CD14-positive monocyte (primary cell): ENCODE results near the gene MAP6D1. TPM values are rescaled to one million over a fixed set of nuclear protein-coding genes. Genes with fewer than 3 reads are reported as not detected.

Source experiments
- DNase-seq, 3 donors: peaks; one replicate each; pipeline ENCODE4 v3.0.0-alpha.2; 2011 to 2022
- H2AFZ ChIP-seq: 2 replicates; pipeline ENCODE4 v1.6.0; 2012; ENCODE audit warnings: mild to moderate bottlenecking, low read depth, low read length, inconsistent platforms; ENCODE audit not compliant: insufficient read depth, poor library complexity, severe bottlenecking
- H3K27ac ChIP-seq, 2 donors: 1 replicate in 1 of 2; 2 replicates in 1 of 2; pipeline ENCODE4 v1.5.1; 2012 to 2013; ENCODE audit warnings: low read length in 2 of 2, control low read depth in 1 of 2, inconsistent platforms in 1 of 2, low read depth in 1 of 2, mild to moderate bottlenecking in 1 of 2
- H3K27me3 ChIP-seq, 2 donors: one replicate each; pipeline versions ENCODE4 v1.6.0 to v1.6.1; 2011 to 2013; ENCODE audit warnings: low read length in 2 of 2; ENCODE audit not compliant: control insufficient read depth in 2 of 2, insufficient read depth in 2 of 2
- H3K36me3 ChIP-seq, 2 donors: replicated peaks in 1 of 2; 1 replicate in 1 of 2; 2 replicates in 1 of 2; pipeline versions ENCODE4 v1.5.1 to v1.6.1; 2012 to 2013; ENCODE audit warnings: low read length in 2 of 2, control low read depth in 1 of 2, inconsistent platforms in 1 of 2, mild to moderate bottlenecking in 1 of 2; ENCODE audit not compliant: insufficient read depth in 2 of 2, control insufficient read depth in 1 of 2
- H3K4me1 ChIP-seq, 2 donors: 1 replicate in 1 of 2; 2 replicates in 1 of 2; pipeline versions ENCODE4 v1.5.1 to v1.6.1; 2012 to 2013; ENCODE audit warnings: low read length in 2 of 2, control low read depth in 1 of 2, inconsistent platforms in 1 of 2, mild to moderate bottlenecking in 1 of 2, moderate library complexity in 1 of 2; ENCODE audit not compliant: insufficient read depth in 2 of 2, control insufficient read depth in 1 of 2
- H3K4me2 ChIP-seq: replicated peaks from 2 replicates; pipeline ENCODE3; 2012; ENCODE audit warnings: low read length, moderate library complexity, mild to moderate bottlenecking; ENCODE audit not compliant: poor library complexity, severe bottlenecking; ENCODE audit errors: extremely low read depth
- H3K4me3 ChIP-seq, 3 experiments: fragments of 200-600 bp in 1 of 3; sonication (generic) in 1 of 3; replicated peaks in 1 of 3; 1 replicate in 2 of 3; 2 replicates in 1 of 3; pipeline ENCODE4 v1.5.1; 2011 to 2013; ENCODE audit warnings: low read length in 3 of 3, mild to moderate bottlenecking in 3 of 3, control low read depth in 2 of 3, low read depth in 2 of 3, inconsistent platforms in 1 of 3, moderate library complexity in 1 of 3
- H3K79me2 ChIP-seq: 2 replicates; pipeline ENCODE4 v1.6.0; 2012; ENCODE audit warnings: mild to moderate bottlenecking, control low read depth, inconsistent platforms, low read length, moderate library complexity; ENCODE audit not compliant: insufficient read depth
- H3K9ac ChIP-seq: 2 replicates; pipeline ENCODE4 v1.6.0; 2017; ENCODE audit warnings: low read length, mild to moderate bottlenecking; ENCODE audit not compliant: insufficient read depth, poor library complexity, severe bottlenecking
- H3K9me3 ChIP-seq, 2 donors: replicated peaks in 1 of 2; 1 replicate in 1 of 2; 2 replicates in 1 of 2; pipeline versions ENCODE4 v1.5.1 to v1.6.1; 2012 to 2013; ENCODE audit warnings: low read length in 2 of 2, control low read depth in 1 of 2; ENCODE audit not compliant: control insufficient read depth in 1 of 2, insufficient read depth in 1 of 2
- H4K20me1 ChIP-seq: 2 replicates; pipeline ENCODE4 v1.6.0; 2012; ENCODE audit warnings: mild to moderate bottlenecking, low read length, control low read depth, moderate library complexity; ENCODE audit not compliant: insufficient read depth
- H3K27ac Mint-ChIP-seq, 7 donors: one replicate each; pipeline ENCODE4 v1.8.0; 2020; ENCODE audit warnings: mild to moderate bottlenecking in 7 of 7, mixed read lengths in 7 of 7, moderate library complexity in 6 of 7, inconsistent platforms in 2 of 7
- H3K27me3 Mint-ChIP-seq, 3 donors: one replicate each; pipeline ENCODE4 v1.8.0; 2021 to 2022; ENCODE audit warnings: low read depth in 3 of 3, mild to moderate bottlenecking in 3 of 3, mixed read lengths in 3 of 3, moderate library complexity in 3 of 3, inconsistent platforms in 1 of 3
- H3K36me3 Mint-ChIP-seq, 2 donors: one replicate each; pipeline ENCODE4 v1.8.0; 2020; ENCODE audit warnings: mixed read lengths in 2 of 2, inconsistent platforms in 1 of 2, mild to moderate bottlenecking in 1 of 2
- H3K4me1 Mint-ChIP-seq: one replicate; pipeline ENCODE4 v1.8.0; 2020; ENCODE audit warnings: mild to moderate bottlenecking, mixed read lengths
- H3K4me3 Mint-ChIP-seq, 2 donors: one replicate each; pipeline ENCODE4 v1.8.0; 2020; ENCODE audit warnings: mild to moderate bottlenecking in 2 of 2, mixed read lengths in 2 of 2, moderate library complexity in 1 of 2
- H3K9me3 Mint-ChIP-seq, 7 donors: one replicate each; pipeline ENCODE4 v1.8.0; 2020 to 2022; ENCODE audit warnings: mixed read lengths in 7 of 7, mild to moderate bottlenecking in 6 of 7, moderate library complexity in 6 of 7, inconsistent platforms in 2 of 7
- WGBS: methylation state at CpG from one replicate; pipeline ENCODE4 v1.1.5; 2013; ENCODE audit warnings: missing lambda C conversion rate; ENCODE audit not compliant: insufficient coverage; 5-methylcytosine and 5-hydroxymethylcytosine counted together
- intact Hi-C, 2 donors: fragments of 100-400 bp; cut with micrococcal nuclease; formaldehyde crosslinking; loops; one replicate each; pipeline versions ENCODE4 v1.15.0 to v1.15.1; 2023
- polyA plus RNA-seq, 3 donors: library from polyadenylated mRNA; depleted of rRNA in 1 of 3; unstranded in 2 of 3; stranded (reverse) in 1 of 3; fragments of 300-500 nt in 2 of 3; fragments of >200 nt in 1 of 3; fragmentation: Illumina TruSeq in 2 of 3; gene quantifications; 1 replicate in 2 of 3; 2 replicates in 1 of 3; pipeline ENCODE4 v1.2.3, GENCODE V29; 2012 to 2021
- TF ChIP-seq, protein P1 (sequence below): fragments of 200-600 bp; IDR thresholded peaks from one replicate; pipeline ENCODE4 v1.8.0; 2022; ENCODE audit warnings: antibody characterized with exemption, mild to moderate bottlenecking

The MAP6D1 gene
- polyA plus RNA-seq, 3 donors: 0.18 to 0.35 TPM; not detected in 1

DNA sequence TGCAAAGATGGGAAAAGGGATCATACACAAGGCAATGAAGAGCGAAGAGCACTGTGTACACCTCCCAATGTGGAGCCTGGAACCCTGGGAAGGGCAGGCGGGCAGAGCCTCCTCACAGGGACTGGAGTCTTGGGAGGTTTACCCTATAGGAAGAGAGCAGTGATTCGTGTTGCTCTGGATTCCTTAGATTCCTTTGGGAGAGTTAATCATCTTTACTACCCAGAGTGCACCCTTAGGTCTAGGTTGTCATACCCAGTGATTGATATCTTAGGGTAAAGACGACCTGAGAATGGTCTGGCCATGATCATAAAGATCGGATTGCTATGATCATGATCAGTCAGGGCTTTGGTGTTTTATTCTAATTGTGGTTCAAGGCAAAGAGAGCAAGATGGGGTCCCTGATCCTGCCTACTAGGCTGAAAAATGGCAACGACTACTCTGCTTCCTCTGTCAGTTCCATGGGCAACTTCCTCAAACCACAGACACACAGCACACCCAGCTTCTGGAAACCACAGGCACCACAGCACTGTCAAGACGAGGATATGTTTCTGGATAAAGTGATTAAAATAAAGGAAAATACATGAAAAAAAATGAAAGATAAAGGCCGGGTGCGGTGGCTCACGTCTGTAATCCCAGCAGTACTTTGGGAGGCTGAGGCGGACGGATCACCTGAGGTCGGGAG lies 20.4 kb upstream of the MAP6D1 start:
- Histone ChIP-seq H3K36me3 (peaks cover 83 to 99% of the 10 kb centered on the region in 2 donors), H2AFZ (no peak overlapping the region), H3K4me3 (no peak overlapping the region), H3K4me1 (no peaks in the 10 kb centered on the region), H3K9ac (no peak overlapping the region), H3K79me2 (peaks cover 28% of the 10 kb centered on the region), H3K9me3 (no peaks in the 10 kb centered on the region), H3K27me3 (no peaks in the 10 kb centered on the region), H3K4me2 (no peak overlapping the region), H4K20me1 (peaks cover 64% of the 10 kb centered on the region), H3K27ac (peak overlapping the region in 1 of 2 donors; percentile 62)
- Mint-ChIP-seq H3K4me3 (no peak overlapping the region), H3K27ac (peak overlapping the region in 5 of 7 donors; percentile 47 to 79 (median 57)), H3K27me3 (peaks cover 0 to 1% (median 0%) of the 10 kb centered on the region in 3 donors), H3K36me3 (peaks cover 62 to 88% of the 10 kb centered on the region in 2 donors), H3K4me1 (peaks cover 6% of the 10 kb centered on the region), H3K9me3 (no peaks in the 10 kb centered on the region)
- TF ChIP-seq, protein P1, sequence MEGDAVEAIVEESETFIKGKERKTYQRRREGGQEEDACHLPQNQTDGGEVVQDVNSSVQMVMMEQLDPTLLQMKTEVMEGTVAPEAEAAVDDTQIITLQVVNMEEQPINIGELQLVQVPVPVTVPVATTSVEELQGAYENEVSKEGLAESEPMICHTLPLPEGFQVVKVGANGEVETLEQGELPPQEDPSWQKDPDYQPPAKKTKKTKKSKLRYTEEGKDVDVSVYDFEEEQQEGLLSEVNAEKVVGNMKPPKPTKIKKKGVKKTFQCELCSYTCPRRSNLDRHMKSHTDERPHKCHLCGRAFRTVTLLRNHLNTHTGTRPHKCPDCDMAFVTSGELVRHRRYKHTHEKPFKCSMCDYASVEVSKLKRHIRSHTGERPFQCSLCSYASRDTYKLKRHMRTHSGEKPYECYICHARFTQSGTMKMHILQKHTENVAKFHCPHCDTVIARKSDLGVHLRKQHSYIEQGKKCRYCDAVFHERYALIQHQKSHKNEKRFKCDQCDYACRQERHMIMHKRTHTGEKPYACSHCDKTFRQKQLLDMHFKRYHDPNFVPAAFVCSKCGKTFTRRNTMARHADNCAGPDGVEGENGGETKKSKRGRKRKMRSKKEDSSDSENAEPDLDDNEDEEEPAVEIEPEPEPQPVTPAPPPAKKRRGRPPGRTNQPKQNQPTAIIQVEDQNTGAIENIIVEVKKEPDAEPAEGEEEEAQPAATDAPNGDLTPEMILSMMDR: no peak
- WGBS: 64% methylated on average over 5 of the region's 13 CpGs
- intact Hi-C loops: no loop called here
- DNase-seq: no peak

DNA sequence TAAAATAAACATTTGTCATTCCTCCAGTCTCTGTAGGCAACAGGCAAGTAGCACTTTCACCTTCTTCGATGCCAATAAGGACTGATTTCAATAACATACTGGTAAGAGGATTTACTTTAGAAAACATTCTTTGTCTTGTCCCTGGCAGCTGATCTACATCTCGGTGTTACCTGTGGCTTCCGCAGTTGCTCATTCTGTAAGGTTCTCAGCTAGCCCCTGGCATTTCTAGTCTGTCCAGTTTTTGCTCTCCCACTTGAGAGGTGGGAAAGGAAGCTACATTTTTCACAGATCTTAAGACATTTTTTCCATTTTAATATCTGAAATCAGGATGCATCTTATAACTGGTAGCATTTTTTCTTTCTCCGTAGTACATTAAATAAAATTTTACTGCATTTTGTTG lies 19.7 kb upstream of the MAP6D1 start:
- WGBS: 100% methylated on average over 1 of the region's 4 CpGs
- intact Hi-C loops: no loop called here
- Histone ChIP-seq H3K9ac (no peak overlapping the region), H3K9me3 (no peaks in the 10 kb centered on the region), H3K27me3 (no peaks in the 10 kb centered on the region), H3K4me3 (no peak overlapping the region), H3K79me2 (peaks cover 21% of the 10 kb centered on the region), H2AFZ (no peak overlapping the region), H3K36me3 (peaks cover 84 to 98% of the 10 kb centered on the region in 2 donors), H3K4me2 (no peak overlapping the region), H4K20me1 (peaks cover 58% of the 10 kb centered on the region), H3K4me1 (no peaks in the 10 kb centered on the region), H3K27ac (peak overlapping the region in 1 of 2 donors; percentile 62)
- peaks cover 61 to 88% of the 10 kb centered on the region in 2 donors for H3K36me3 Mint-ChIP-seq
- peaks cover 6% of the 10 kb centered on the region for H3K4me1 Mint-ChIP-seq
- DNase-seq: no peak
- H3K27me3 Mint-ChIP-seq: peaks cover 0 to 1% (median 0%) of the 10 kb centered on the region in 3 donors
- no peak overlapping the region for H3K27ac Mint-ChIP-seq
- H3K9me3 Mint-ChIP-seq: no peaks in the 10 kb centered on the region
- TF ChIP-seq, protein P1: no peak
- H3K4me3 Mint-ChIP-seq: no peak overlapping the region
